Measurements from ENCODE around the gene FBXO41.

- TF ChIP-seq POLR2A (IDR thresholded peaks at IDR 0.05) (no peak), CTCF (IDR thresholded peaks at IDR 0.05) (no peak), EP300 (IDR thresholded peaks at IDR 0.05) (no peak)
Observed at GRCh38 chr2:73294239-73294638, 10.0 kb upstream of the FBXO41 start.

Data from tibial nerve (tissue), 4 donors.